Right lobe of liver (tissue), 6 donors: ENCODE data around the gene BICC1. TPM values are rescaled to one million over a fixed set of nuclear protein-coding genes. Genes with fewer than 3 reads are reported as not detected.

ENCODE experiments used
- ATAC-seq, 4 donors: fragments of 200-7000 bp; cut with Tn5 transposase; one replicate each; pipeline ENCODE4 v1.9.1; 2020; ENCODE audit warnings: mild to moderate bottlenecking in 4 of 4, moderate library complexity in 4 of 4
- DNase-seq, 3 donors: peaks; one replicate each; pipeline ENCODE4 v3.0.0-alpha.2; 2020
- H3K27ac ChIP-seq, 3 donors: fragments of 200-600 bp; one replicate each; pipeline ENCODE4 v1.8.0; 2022
- H3K27me3 ChIP-seq, 2 donors: fragments of 200-600 bp; one replicate each; pipeline ENCODE4 v1.8.0; 2022
- H3K36me3 ChIP-seq, 4 donors: fragments of 200-600 bp; sonication (generic) in 1 of 4; one replicate each; pipeline versions ENCODE4 v1.5.1 to v1.8.0; 2017 to 2022; ENCODE audit warnings: control low read depth in 1 of 4
- H3K4me1 ChIP-seq, 4 donors: fragments of 200-600 bp; sonication (generic) in 1 of 4; one replicate each; pipeline versions ENCODE4 v1.5.1 to v1.8.0; 2017 to 2022; ENCODE audit warnings: control low read depth in 1 of 4
- H3K4me3 ChIP-seq, 3 donors: fragments of 200-600 bp; one replicate each; pipeline ENCODE4 v1.8.0; 2022
- H3K9me3 ChIP-seq, 4 donors: fragments of 200-600 bp; sonication (generic) in 1 of 4; one replicate each; pipeline versions ENCODE4 v1.5.1 to v1.8.0; 2017 to 2022; ENCODE audit warnings: control low read depth in 1 of 4
- CTCF ChIP-seq, 4 donors: fragments of 200-600 bp in 3 of 4; fragments of 450-650 bp in 1 of 4; IDR thresholded peaks; one replicate each; pipeline versions ENCODE4 v1.5.1 to v1.8.0; 2016 to 2022; ENCODE audit warnings: antibody characterized with exemption in 4 of 4, mild to moderate bottlenecking in 2 of 4
- POLR2A ChIP-seq: fragments of 450-650 bp; IDR thresholded peaks from one replicate; pipeline ENCODE4 v1.6.1; 2017; ENCODE audit warnings: antibody characterized with exemption, mild to moderate bottlenecking
- WGBS: methylation state at CpG from one replicate; pipeline ENCODE4 v1.1.6; 2018; ENCODE audit warnings: low coverage, low lambda C conversion rate; ENCODE audit not compliant: insufficient coverage; ENCODE audit errors: missing lambda C conversion rate; 5-methylcytosine and 5-hydroxymethylcytosine counted together
- intact Hi-C, 2 donors: fragments of 100-400 bp; cut with DNase I; formaldehyde crosslinking; loops; one replicate each; pipeline versions ENCODE4 v1.11.2 to v1.14.1; 2022
- total RNA-seq, 6 experiments: library from RNA; depleted of rRNA in 2 of 6; stranded (reverse); fragments of >200 nt in 2 of 6; fragmentation: NEBNext Ultra II Directional in 3 of 6; extraction: Animal tissue kit (Norgen Biotek cat#: 25700) in 3 of 6; gene quantifications; one replicate each; pipeline versions ENCODE4 v1.1.0 to v1.2.4, GENCODE V29; 2016 to 2023
- donor health status: DM: no; HTN: yes; CAD: no.
- donor health status: DM: no; HTN: no; CAD: no.
- donor health status: DM: no; HTN: no; CAD: no.
- donor health status: DM: no; HTN: yes; CAD: no.
- donor health status: DM: no; HTN: yes; CAD: no.

The BICC1 gene
- total RNA-seq, 6 experiments from 2014 or later, result 1.2 to 9.0 (median 2.3) TPM

GRCh38 chr10:58833771-58834561 is 321.3 kb downstream of the BICC1 start:
- WGBS, result 64% methylated on average over 5 of the region's 5 CpGs
- H3K4me1 ChIP-seq, result no peaks in the 10 kb centered on the region
- no peaks in the 10 kb centered on the region for H3K9me3 ChIP-seq
- intact Hi-C loops, result no loop called here
- H3K36me3 ChIP-seq, result no peaks in the 10 kb centered on the region
- H3K4me3 ChIP-seq, result no peak overlapping the region
- no peak for TF ChIP-seq POLR2A
- TF ChIP-seq CTCF (IDR thresholded peaks at IDR 0.05), result no peak
- H3K27me3 ChIP-seq, result no peaks in the 10 kb centered on the region
- ATAC-seq, result no peak
- H3K27ac ChIP-seq, result no peak overlapping the region
- no peak for DNase-seq

GRCh38 chr10:58836176-58836700 is 323.6 kb downstream of the BICC1 start:
- Histone ChIP-seq H3K27ac (no peak overlapping the region), H3K27me3 (no peaks in the 10 kb centered on the region), H3K9me3 (no peaks in the 10 kb centered on the region), H3K4me3 (no peak overlapping the region), H3K4me1 (no peaks in the 10 kb centered on the region), H3K36me3 (no peaks in the 10 kb centered on the region)
- ATAC-seq (no peak), DNase-seq (no peak)
- intact Hi-C loops, result no loop called here
- TF ChIP-seq POLR2A (no peak), CTCF (IDR thresholded peaks at IDR 0.05) (no peak)
- 91% methylated on average over 3 of the region's 3 CpGs for WGBS

- no peaks in the 10 kb centered on the region for H3K27me3 ChIP-seq
- DNase-seq, result no peak
- H3K27ac ChIP-seq, result no peak overlapping the region
- intact Hi-C loops, result no loop called here
- no peaks in the 10 kb centered on the region for H3K36me3 ChIP-seq
- WGBS, result 94% methylated on average over 3 of the region's 8 CpGs
- no peak overlapping the region for H3K4me3 ChIP-seq
- no peak for TF ChIP-seq POLR2A
- TF ChIP-seq CTCF (IDR thresholded peaks at IDR 0.05), result no peak
- no peak for ATAC-seq
- no peaks in the 10 kb centered on the region for H3K4me1 ChIP-seq
- H3K9me3 ChIP-seq, result no peaks in the 10 kb centered on the region
Observed at GRCh38 chr10:58836991-58837575, 324.4 kb downstream of the BICC1 start.

- H3K27me3 ChIP-seq, result no peaks in the 10 kb centered on the region
- no peak overlapping the region for H3K27ac ChIP-seq
- 73% methylated on average over 2 of the region's 2 CpGs for WGBS
- intact Hi-C loops, result no loop called here
- H3K36me3 ChIP-seq, result no peaks in the 10 kb centered on the region
- no peaks in the 10 kb centered on the region for H3K9me3 ChIP-seq
- TF ChIP-seq POLR2A, result no peak
- TF ChIP-seq CTCF (IDR thresholded peaks at IDR 0.05), result no peak
- no peaks in the 10 kb centered on the region for H3K4me1 ChIP-seq
- ATAC-seq, result no peak
- DNase-seq, result no peak
- no peak overlapping the region for H3K4me3 ChIP-seq
Observed at GRCh38 chr10:58837826-58838225, 325.2 kb downstream of the BICC1 start.
